Mononuclear cell (primary cell): ENCODE data around the gene STARD3. TPM values are rescaled to one million over a fixed set of nuclear protein-coding genes. Genes with fewer than 3 reads are reported as not detected.

Experiments
- H3K27me3 ChIP-seq: 2 replicates; pipeline ENCODE4 v1.6.0; 2011; ENCODE audit warnings: low read length, control low read depth; ENCODE audit not compliant: insufficient read depth
- H3K4me1 ChIP-seq: 2 replicates; pipeline ENCODE4 v1.5.1; 2011; ENCODE audit warnings: mild to moderate bottlenecking, low read length, control low read depth; ENCODE audit not compliant: insufficient read depth
- H3K4me3 ChIP-seq: 2 replicates; pipeline ENCODE4 v1.5.1; 2011; ENCODE audit warnings: mild to moderate bottlenecking, low read length, moderate library complexity
- H3K9me3 ChIP-seq: 2 replicates; pipeline ENCODE4 v1.5.1; 2011; ENCODE audit warnings: low read depth, mild to moderate bottlenecking, control low read depth, low read length
- total RNA-seq: library from RNA; depleted of rRNA; stranded (reverse); fragments of >200 nt; gene quantifications from one replicate; pipeline ENCODE4 v1.2.3, GENCODE V29; 2012

Gene STARD3
- total RNA-seq, 1 donor = 31.8 TPM

DNA sequence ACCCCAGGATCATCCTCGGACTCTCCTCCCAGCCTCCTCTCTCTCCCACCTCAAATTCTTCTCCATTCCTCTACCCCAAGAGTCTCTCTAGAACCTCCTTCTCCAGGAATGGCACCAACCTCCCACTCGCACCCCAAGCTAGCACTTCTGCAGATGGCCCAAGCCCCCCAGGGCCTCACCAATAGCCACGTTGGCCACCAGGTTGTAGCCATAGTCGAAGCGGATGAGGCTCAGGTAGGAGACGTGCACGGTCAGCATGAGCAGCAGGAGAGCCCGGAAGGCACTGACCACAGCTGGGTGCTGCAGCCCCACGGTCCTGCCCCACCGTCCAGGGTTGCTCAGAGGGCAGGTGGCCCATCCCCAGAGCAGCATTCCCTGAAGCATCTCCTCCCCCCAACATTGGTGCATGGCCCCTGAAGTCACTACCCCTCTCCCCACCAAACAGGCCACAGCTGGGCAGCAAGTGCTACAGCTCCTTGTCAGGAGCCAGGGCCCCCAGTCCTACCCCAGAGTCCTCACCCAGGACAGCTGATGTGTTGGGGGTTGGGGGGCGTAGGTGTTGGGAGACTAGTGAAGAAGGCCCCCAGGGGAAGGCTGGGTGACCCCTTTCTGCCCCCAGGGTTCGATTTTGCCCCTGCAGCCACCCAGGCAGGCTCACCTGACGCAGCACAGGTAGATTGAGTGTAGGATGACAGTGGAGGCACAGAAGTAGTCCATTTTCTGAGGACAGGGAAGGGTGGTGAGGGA is 36.6 kb downstream of the STARD3 start:
- Histone ChIP-seq H3K27me3 (peaks cover 7% of the 10 kb centered on the region), H3K4me1 (peaks cover 46% of the 10 kb centered on the region), H3K9me3 (no peaks in the 10 kb centered on the region), H3K4me3 (no peak overlapping the region)

DNA sequence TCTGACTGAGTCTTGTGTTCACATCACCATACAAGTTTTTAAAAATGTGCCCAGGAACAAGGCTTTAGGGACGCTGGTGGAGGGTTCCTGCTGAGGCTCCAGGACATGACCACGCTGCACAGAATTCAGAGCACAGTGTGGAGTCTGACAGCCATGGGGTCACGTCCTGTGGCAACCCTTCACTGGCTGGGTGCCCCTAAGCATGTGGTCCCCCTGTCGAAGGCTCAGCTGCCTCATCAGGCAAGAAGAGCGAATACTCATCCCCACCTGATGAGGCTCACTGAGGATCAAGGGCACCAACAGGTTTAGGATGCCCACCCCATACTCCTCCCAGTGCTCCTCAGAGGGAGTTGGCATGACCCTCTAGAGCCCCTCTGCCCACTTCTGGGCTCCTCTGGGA is 37.2 kb downstream of the STARD3 start:
- H3K4me3 ChIP-seq = no peak overlapping the region
- peaks cover 4% of the 10 kb centered on the region for H3K27me3 ChIP-seq
- H3K4me1 ChIP-seq = peaks cover 49% of the 10 kb centered on the region
- no peaks in the 10 kb centered on the region for H3K9me3 ChIP-seq

DNA sequence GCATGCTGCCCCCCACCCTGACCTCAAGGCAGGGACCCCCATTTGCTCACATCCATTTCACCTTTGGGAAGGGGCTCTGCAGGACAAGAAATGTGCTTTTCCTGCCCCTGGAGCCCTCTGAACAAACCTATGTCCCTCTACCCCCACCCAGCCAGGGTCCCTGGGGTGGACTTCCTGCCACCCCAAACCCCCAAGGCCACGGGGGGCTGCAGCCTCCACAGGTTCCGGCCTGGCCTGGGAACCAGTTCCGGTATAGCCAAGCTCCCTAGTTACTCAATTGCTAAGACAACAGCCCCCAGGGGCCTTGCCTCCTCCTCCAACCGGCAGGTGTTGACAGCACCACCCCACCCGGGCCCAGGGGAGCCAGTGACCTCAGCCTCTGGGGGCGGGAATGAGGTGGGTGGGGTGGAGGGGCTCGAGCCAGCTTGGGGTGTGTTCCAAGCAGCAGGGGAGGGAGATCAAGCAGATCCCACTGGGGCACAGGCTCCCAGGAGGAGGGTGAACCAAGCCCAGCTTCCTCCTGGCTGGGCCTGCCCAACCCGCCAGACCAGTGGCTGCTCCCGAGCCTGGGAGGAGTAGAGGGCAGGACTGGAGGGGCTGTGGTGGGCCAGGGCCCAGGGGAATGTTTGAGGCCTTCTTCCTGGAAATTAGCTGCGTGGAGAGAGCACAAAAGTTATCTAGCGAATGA is 37.9 kb downstream of the STARD3 start:
- Histone ChIP-seq H3K4me3 (no peak overlapping the region), H3K4me1 (peaks cover 56% of the 10 kb centered on the region), H3K27me3 (no peaks in the 10 kb centered on the region), H3K9me3 (no peaks in the 10 kb centered on the region)

DNA sequence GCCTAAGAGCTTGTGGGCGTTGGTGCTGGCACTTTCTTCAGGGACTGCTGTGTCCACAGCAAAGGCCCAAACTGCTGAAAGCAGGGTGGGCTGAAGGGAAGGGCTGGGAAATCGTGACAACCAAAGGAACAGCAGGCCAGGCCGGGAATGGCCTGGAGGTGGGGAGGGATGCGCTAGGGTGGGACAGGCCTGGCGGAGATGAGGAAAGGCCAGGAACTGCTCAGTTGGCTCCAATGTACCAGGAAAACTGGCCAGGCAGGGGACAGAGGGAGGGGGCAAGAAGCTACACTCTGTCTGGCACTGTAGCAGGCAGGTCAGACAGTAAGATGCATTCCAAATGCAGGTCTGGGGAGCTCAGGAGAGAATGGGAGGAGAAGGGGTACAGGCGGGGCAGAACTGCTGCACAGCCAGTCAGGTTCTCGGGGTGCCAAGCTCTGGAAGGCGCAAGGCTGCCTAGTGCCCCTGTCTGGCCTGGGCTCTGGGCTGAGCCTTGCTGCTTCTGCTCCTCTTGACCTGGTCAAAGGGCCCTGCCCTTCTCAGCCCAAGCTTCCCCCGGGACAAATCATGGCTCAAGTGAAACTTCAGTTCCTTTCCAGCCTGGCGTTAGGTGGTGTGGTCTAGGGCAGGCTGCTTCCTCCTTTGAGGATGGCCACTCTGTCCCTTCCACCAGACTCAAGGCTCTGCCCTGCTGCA is 38.6 kb downstream of the STARD3 start:
- no peak overlapping the region for H3K4me3 ChIP-seq
- no peaks in the 10 kb centered on the region for H3K27me3 ChIP-seq
- H3K4me1 ChIP-seq = peaks cover 63% of the 10 kb centered on the region
- no peaks in the 10 kb centered on the region for H3K9me3 ChIP-seq

DNA sequence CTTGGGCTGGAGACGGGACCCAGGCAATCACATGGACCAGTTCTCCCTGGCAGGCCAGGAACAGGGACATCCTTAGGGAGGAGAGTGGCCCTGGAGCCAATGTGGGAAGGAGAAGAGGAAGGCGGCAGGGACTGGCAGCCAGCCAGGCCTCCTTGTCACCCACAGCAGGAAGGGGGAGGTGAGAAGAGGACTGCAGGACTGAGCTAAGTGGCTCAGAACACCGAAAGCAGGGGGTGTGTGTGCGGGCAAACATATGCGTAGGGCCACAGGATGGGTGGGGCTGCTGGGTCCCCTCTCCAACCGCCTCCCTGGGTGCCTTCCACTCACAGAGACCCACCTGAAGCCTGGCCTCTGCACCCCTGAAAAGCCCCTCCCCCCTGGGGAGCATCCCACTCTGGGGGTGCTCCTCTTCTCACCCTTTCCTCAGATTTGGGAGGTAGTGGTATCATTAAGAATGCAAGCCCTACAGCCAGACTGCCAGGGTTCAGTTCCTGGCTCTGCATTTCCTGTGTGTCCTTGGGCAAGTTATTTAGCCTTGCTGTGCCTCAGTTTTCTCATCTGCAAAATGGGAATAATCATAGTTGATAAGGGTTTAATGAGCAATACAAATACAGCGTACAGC is 39.4 kb downstream of the STARD3 start:
- H3K4me1 ChIP-seq = peaks cover 69% of the 10 kb centered on the region
- no peak overlapping the region for H3K4me3 ChIP-seq
- H3K9me3 ChIP-seq = no peaks in the 10 kb centered on the region
- H3K27me3 ChIP-seq = no peaks in the 10 kb centered on the region

DNA sequence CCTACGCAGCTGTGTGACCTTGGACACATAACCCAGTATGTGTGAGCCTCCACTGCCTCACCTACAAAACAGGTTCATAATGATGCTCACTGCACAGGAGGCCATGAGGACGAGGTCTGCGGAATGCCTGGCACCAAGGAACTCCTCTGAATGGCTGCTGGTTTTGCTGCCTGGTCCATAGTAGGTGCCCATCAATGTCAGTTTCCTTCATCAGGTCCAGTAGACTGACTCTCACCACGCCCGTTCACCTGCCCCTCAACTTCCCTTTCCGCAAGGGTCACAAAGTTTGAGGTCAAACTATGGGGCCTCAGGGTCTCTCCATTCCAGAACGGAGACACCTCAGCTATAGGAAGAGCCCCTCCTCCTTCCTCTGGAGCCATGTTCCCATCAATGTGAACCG is 40.1 kb downstream of the STARD3 start:
- H3K4me3 ChIP-seq = no peak overlapping the region
- no peaks in the 10 kb centered on the region for H3K9me3 ChIP-seq
- H3K27me3 ChIP-seq = no peaks in the 10 kb centered on the region
- peaks cover 69% of the 10 kb centered on the region for H3K4me1 ChIP-seq

DNA sequence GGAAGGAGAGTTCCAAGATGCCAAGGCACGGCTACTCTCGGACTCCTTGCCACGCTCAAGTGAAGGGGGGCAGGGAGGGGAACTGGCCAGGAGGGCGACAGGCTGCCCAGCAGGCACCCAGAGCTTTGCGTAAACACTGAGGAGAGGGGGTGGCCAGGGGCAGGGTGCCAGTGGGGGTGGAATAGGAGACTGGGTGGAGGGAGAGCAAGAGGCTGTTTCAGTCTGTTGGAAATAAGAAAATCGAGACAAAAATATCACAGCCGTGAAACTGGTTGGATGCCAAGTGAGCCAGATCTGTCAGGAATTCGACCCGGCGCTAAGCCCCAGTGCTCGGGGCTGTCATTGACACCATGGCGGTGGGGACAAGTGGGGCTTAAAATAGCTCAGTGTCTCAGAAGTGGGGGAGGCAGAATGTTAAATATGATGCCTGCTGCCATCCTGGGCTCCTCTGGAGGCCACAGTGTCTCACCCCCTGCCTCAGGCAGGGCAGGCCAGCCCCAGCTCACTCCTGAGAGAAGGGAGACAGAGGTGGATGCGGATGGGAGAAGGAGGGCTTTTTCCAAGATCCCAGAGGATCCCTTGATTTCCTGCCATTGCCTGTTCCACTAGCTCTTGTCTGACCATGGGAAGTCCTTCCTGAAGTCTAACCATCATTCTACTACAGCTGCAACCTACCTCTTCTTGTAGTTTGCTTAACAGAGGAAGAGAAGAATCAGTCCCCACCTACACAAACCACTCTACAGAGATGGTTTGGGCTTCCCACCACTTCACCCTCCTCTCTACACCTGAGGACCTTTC is 40.8 kb downstream of the STARD3 start:
- no peaks in the 10 kb centered on the region for H3K27me3 ChIP-seq
- H3K9me3 ChIP-seq = no peaks in the 10 kb centered on the region
- H3K4me3 ChIP-seq = no peak overlapping the region
- peaks cover 69% of the 10 kb centered on the region for H3K4me1 ChIP-seq

DNA sequence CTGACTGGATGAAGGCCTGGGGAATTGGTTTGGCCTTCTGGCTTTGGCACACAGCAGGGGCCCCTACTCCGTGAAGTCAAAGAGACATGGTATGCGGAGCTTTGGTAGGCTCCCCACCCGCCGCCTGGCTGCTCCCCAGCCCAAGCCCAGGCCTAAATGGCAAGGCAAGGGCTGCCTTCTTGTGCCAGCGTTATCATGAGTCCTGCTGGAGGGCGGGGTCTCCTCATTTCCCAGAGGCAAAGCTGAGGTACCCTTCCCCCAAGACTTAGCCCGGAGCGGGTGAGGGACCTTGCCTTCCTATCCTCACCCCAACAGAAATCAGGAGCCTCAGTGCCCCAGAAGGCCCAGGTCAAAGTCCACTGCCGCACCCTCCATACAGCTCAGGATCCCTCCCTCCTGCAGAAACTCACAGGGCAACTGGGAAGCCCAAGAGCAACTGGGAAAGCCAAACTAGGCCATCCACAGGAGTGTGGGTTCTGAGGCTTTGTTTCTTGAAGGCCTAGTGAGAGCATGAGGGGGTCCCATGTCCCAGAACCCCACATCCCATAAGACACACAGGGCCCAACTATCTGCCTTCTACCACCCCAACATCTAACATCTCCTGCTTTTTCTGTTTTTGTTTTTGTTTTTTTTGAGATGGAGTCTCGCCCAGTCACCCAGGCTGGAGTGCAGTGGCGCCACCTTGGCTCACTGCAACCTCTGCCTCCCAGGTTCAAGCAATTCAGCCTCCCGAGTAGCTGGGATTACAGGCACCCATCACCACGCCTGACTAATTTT is 41.6 kb downstream of the STARD3 start:
- Histone ChIP-seq H3K27me3 (no peaks in the 10 kb centered on the region), H3K9me3 (no peaks in the 10 kb centered on the region), H3K4me1 (peaks cover 69% of the 10 kb centered on the region), H3K4me3 (no peak overlapping the region)

DNA sequence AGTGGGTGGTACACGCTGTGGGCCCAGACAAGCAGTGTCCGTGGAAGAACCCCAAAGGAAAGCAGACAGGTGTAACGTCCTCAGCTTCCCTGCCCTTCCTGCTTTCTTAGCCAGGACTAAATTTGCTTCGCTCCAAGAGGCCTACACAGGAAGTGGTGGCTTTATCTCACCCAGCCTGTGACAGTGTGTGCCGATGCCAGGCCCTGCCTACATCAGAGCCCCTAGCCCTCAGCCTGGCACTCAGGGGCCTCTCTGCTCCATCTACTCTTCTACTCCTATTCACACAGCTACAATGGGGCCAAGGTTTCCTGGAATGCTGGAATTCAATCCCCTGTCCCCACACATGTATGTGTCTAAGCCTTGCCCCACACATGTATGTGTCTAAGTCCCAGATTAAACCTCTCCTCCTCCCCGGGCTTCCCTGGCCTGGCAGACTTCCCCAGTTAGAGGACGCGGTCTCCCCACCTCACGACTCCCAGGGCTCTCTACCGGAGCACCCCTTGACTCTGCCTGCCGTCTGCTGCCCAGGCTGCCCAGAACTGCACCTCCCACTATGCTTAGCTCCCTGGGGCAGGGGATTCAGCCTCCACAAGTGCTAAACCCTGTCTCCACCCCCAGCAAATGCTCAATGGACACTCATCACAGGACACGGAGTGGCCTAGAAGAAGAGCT is 42.7 kb downstream of the STARD3 start:
- Histone ChIP-seq H3K9me3 (no peaks in the 10 kb centered on the region), H3K4me1 (peaks cover 65% of the 10 kb centered on the region), H3K27me3 (no peaks in the 10 kb centered on the region), H3K4me3 (no peak overlapping the region)

DNA sequence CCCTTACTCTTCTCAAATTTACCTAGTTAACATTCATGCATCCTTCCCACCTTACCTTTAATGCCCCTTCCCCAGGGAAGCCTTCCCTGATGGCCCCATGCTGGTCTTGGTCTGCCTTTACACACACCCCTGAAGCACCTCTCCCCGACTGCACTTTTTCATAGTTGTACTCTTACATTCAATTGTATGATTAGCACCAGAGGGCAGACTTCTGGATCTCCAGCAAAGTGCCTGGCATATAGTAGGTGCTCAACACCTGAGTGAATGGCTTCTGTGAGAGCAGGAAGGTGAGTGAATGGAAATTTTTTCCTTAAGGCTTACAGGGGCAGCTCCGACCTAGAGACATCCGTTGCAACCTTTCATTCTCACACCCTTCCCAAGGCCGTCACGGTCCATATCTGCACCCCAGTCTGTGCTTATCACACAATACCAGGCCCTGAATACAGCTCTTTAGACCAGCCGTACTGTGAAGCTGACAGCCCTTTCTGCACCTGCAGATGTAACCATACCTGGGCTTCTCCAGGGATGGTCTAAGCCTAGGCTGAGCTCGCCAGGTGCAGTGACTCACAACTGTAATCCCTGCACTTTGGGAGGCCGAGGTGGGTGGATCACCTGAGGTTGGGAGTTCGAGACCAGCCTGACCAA is 46.5 kb downstream of the STARD3 start:
- Histone ChIP-seq H3K27me3 (no peaks in the 10 kb centered on the region), H3K4me3 (no peak overlapping the region), H3K9me3 (no peaks in the 10 kb centered on the region), H3K4me1 (peaks cover 36% of the 10 kb centered on the region)

DNA sequence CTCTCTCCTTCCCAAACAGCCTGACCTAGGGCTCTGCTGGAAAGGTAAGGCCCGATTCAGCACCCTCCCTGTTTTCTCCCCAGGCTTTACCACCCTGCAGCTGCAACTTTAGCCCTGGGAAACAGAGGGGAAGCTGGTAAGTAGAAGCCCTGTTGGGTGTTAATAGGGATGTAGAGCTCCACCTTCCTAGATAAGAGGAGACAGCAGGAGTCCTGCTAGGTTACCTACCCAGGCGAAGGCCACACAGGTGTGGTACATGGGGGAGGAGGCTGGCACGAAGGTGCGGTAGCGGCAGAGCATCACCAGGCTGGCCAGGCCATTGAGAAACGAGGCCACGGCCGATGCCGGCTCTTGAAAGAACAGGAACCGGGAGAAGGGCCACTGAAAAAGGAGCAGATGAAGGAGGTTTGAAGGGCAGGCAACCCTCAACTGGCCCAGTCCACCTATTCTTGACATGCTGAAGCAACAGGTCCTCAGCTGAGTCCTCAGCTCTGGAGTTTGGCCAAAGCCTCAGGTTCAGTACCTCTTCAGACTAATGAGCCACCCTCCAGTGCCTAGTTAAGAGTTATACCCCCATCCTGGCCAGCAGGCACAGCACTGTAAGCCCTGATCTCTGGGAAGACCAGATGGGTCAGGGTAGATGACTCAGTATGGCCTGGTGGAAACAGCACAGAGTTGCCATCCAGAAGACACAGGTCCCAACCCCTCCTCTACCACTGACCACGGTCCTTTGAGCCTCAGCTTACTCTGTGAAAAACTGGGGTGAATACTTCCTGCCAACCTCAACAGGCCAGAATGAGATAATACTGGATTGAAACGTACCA is 47.6 kb downstream of the STARD3 start:
- Histone ChIP-seq H3K27me3 (no peaks in the 10 kb centered on the region), H3K4me1 (peaks cover 33% of the 10 kb centered on the region), H3K4me3 (no peak overlapping the region), H3K9me3 (no peaks in the 10 kb centered on the region)

DNA sequence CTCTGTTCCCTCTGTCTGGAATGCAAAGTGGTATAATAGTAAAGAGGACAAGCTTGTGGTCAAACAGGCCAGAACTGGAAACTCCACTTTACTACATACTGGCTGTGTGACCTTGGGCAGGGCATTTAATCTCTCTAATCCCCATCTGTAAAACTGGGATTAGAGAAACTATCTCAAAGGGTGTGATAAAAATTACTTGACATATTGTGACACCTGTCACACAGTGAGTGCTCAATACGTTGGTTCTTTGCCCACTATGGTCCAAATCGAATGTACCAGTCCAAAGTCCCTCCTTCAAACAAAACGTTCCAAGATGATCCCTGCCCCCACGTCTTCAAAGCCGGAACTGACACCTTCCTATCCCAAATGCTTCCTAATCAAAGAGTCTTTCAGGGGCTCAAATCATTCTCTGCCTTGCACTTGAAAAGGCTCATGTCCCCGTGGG is 50.2 kb downstream of the STARD3 start:
- Histone ChIP-seq H3K4me1 (peaks cover 17% of the 10 kb centered on the region), H3K27me3 (no peaks in the 10 kb centered on the region), H3K4me3 (peak overlapping the region; percentile 91), H3K9me3 (no peaks in the 10 kb centered on the region)
